Measurements from ENCODE around the gene CCDC188. TPM values are rescaled to one million over a fixed set of nuclear protein-coding genes. Genes with fewer than 3 reads are reported as not detected.

The CCDC188 gene
- total RNA-seq, 1 donor from 2014 or later = not detected

- DNase-seq (ENCODE audit: low spot score) = no peak
- peaks cover 17% of the 10 kb centered on the region for H3K27me3 Mint-ChIP-seq (ENCODE audit: unreplicated experiment)
- peaks cover 11% of the 10 kb centered on the region for H3K4me1 Mint-ChIP-seq (ENCODE audit: unreplicated experiment)
- no peak overlapping the region for H3K4me3 Mint-ChIP-seq (ENCODE audit: unreplicated experiment)
- no peak overlapping the region for H3K27ac Mint-ChIP-seq (ENCODE audit: unreplicated experiment)
- no peaks in the 10 kb centered on the region for H3K9me3 Mint-ChIP-seq (ENCODE audit: unreplicated experiment)
- TF ChIP-seq CTCF (IDR thresholded peaks at IDR 0.05; ENCODE audit: unreplicated experiment) = no peak
- peaks cover 7% of the 10 kb centered on the region for H3K36me3 Mint-ChIP-seq (ENCODE audit: low read depth, unreplicated experiment)
Observed at GRCh38 chr22:20112623-20113511, 38.0 kb downstream of the CCDC188 start.

GRCh38 chr22:20111689-20112622, 38.9 kb downstream of the CCDC188 start:
- DNase-seq (ENCODE audit: low spot score) = no peak
- Mint-ChIP-seq H3K9me3 (ENCODE audit: unreplicated experiment) (no peaks in the 10 kb centered on the region), H3K4me1 (ENCODE audit: unreplicated experiment) (peaks cover 11% of the 10 kb centered on the region), H3K27ac (ENCODE audit: unreplicated experiment) (no peak overlapping the region), H3K4me3 (ENCODE audit: unreplicated experiment) (no peak overlapping the region), H3K36me3 (ENCODE audit: low read depth, unreplicated experiment) (peaks cover 14% of the 10 kb centered on the region), H3K27me3 (ENCODE audit: unreplicated experiment) (peaks cover 20% of the 10 kb centered on the region)
- TF ChIP-seq CTCF (IDR thresholded peaks at IDR 0.05; ENCODE audit: unreplicated experiment) = no peak

GRCh38 chr22:20111045-20111688, 39.7 kb downstream of the CCDC188 start:
- Mint-ChIP-seq H3K4me3 (ENCODE audit: unreplicated experiment) (peak overlapping the region; percentile 25), H3K9me3 (ENCODE audit: unreplicated experiment) (no peaks in the 10 kb centered on the region), H3K27me3 (ENCODE audit: unreplicated experiment) (peaks cover 22% of the 10 kb centered on the region), H3K36me3 (ENCODE audit: low read depth, unreplicated experiment) (peaks cover 16% of the 10 kb centered on the region), H3K4me1 (ENCODE audit: unreplicated experiment) (peaks cover 11% of the 10 kb centered on the region), H3K27ac (ENCODE audit: unreplicated experiment) (no peak overlapping the region)
- peak; percentile 62 for TF ChIP-seq CTCF (IDR thresholded peaks at IDR 0.05; ENCODE audit: unreplicated experiment)
- DNase-seq (ENCODE audit: low spot score) = no peak

- no peak overlapping the region for H3K27ac Mint-ChIP-seq (ENCODE audit: unreplicated experiment)
- no peak overlapping the region for H3K4me3 Mint-ChIP-seq (ENCODE audit: unreplicated experiment)
- peaks cover 16% of the 10 kb centered on the region for H3K36me3 Mint-ChIP-seq (ENCODE audit: low read depth, unreplicated experiment)
- no peak for TF ChIP-seq CTCF (IDR thresholded peaks at IDR 0.05; ENCODE audit: unreplicated experiment)
- DNase-seq (ENCODE audit: low spot score) = no peak
- H3K9me3 Mint-ChIP-seq (ENCODE audit: unreplicated experiment) = no peaks in the 10 kb centered on the region
- H3K4me1 Mint-ChIP-seq (ENCODE audit: unreplicated experiment) = peaks cover 9% of the 10 kb centered on the region
- peaks cover 22% of the 10 kb centered on the region for H3K27me3 Mint-ChIP-seq (ENCODE audit: unreplicated experiment)
Observed at GRCh38 chr22:20110359-20110985, 40.4 kb downstream of the CCDC188 start.

Measured in endothelial cell (in vitro differentiated cells).